ENCODE measurements around the gene PPP6R2. TPM values are rescaled to one million over a fixed set of nuclear protein-coding genes. Genes with fewer than 3 reads are reported as not detected.

PPP6R2 gene
- total RNA-seq, 1 experiment from 2014 or later, result 49.2 TPM

GRCh38 chr22:50434849-50435248 lies 91.7 kb downstream of the PPP6R2 start:
- intact Hi-C loops (cut with micrococcal nuclease; ENCODE audit: unreplicated experiment), result no loop called here
- Histone ChIP-seq H3K9me3 (ENCODE audit: insufficient read depth, low read depth) (no peaks in the 10 kb centered on the region), H3K4me1 (replicated peaks; ENCODE audit: insufficient read depth) (no peaks in the 10 kb centered on the region), H3K9me2 (ENCODE audit: insufficient read depth) (no peaks in the 10 kb centered on the region), H3K4me2 (no peak overlapping the region), H3K27ac (no peak overlapping the region), H2AFZ (no peak overlapping the region), H3K36me3 (ENCODE audit: low read depth) (peaks cover 34% of the 10 kb centered on the region), H4K20me1 (ENCODE audit: insufficient read depth) (peaks cover 13% of the 10 kb centered on the region), H3F3A (ENCODE audit: insufficient read depth, low read depth) (peaks cover 3% of the 10 kb centered on the region; the same call in 1 of the 2 replicates), H3K79me2 (ENCODE audit: low read depth) (no peaks in the 10 kb centered on the region), H3K4me3 (no peak overlapping the region), H3K27me3 (ENCODE audit: insufficient read depth, low read depth) (no peaks in the 10 kb centered on the region)
- BruUV-seq (replicated peaks), result no TSS peak
- no peak for DNase-seq
- CTCF ChIA-PET, result no interaction called here
- POLR2A ChIA-PET (ENCODE audit: unreplicated experiment), result no interaction called here
- TF ChIP-seq EZH2 (IDR thresholded peaks at IDR 0.05; ENCODE audit: low read depth) (no peak), CTCF (conservative IDR thresholded peaks at IDR 0.05) (no peak)

GRCh38 chr22:50435291-50436014 lies 92.3 kb downstream of the PPP6R2 start:
- H2AFZ ChIP-seq, result no peak overlapping the region
- peaks cover 3% of the 10 kb centered on the region; the same call in 1 of the 2 replicates for H3F3A ChIP-seq (ENCODE audit: insufficient read depth, low read depth)
- H3K27ac ChIP-seq, result no peak overlapping the region
- intact Hi-C loops (cut with micrococcal nuclease; ENCODE audit: unreplicated experiment), result no loop called here
- H3K9me3 ChIP-seq (ENCODE audit: insufficient read depth, low read depth), result no peaks in the 10 kb centered on the region
- no TSS peak for BruUV-seq (replicated peaks)
- ChIA-PET POLR2A (ENCODE audit: unreplicated experiment) (no interaction called here), CTCF (no interaction called here)
- no peak for DNase-seq
- H3K9me2 ChIP-seq (ENCODE audit: insufficient read depth), result no peaks in the 10 kb centered on the region
- peaks cover 14% of the 10 kb centered on the region for H4K20me1 ChIP-seq (ENCODE audit: insufficient read depth)
- no peaks in the 10 kb centered on the region for H3K79me2 ChIP-seq (ENCODE audit: low read depth)
- TF ChIP-seq EZH2 (IDR thresholded peaks at IDR 0.05; ENCODE audit: low read depth) (no peak), CTCF (conservative IDR thresholded peaks at IDR 0.05) (no peak)
- no peaks in the 10 kb centered on the region for H3K27me3 ChIP-seq (ENCODE audit: insufficient read depth, low read depth)
- H3K36me3 ChIP-seq (ENCODE audit: low read depth), result peaks cover 31% of the 10 kb centered on the region; the same call in 1 of the 2 replicates
- H3K4me3 ChIP-seq, result no peak overlapping the region
- H3K4me2 ChIP-seq, result no peak overlapping the region
- no peaks in the 10 kb centered on the region for H3K4me1 ChIP-seq (replicated peaks; ENCODE audit: insufficient read depth)

GRCh38 chr22:50436015-50436830 lies 93.1 kb downstream of the PPP6R2 start:
- no peaks in the 10 kb centered on the region for H3K79me2 ChIP-seq (ENCODE audit: low read depth)
- H3K36me3 ChIP-seq (ENCODE audit: low read depth), result peaks cover 25% of the 10 kb centered on the region; the same call in 1 of the 2 replicates
- peaks cover 3% of the 10 kb centered on the region; the same call in 1 of the 2 replicates for H3F3A ChIP-seq (ENCODE audit: insufficient read depth, low read depth)
- H3K4me1 ChIP-seq (replicated peaks; ENCODE audit: insufficient read depth), result no peaks in the 10 kb centered on the region
- no peaks in the 10 kb centered on the region for H3K9me3 ChIP-seq (ENCODE audit: insufficient read depth, low read depth)
- H2AFZ ChIP-seq, result no peak overlapping the region
- peaks cover 9% of the 10 kb centered on the region for H4K20me1 ChIP-seq (ENCODE audit: insufficient read depth)
- TF ChIP-seq EZH2 (IDR thresholded peaks at IDR 0.05; ENCODE audit: low read depth) (no peak), CTCF (conservative IDR thresholded peaks at IDR 0.05) (no peak)
- DNase-seq, result no peak
- ChIA-PET POLR2A (ENCODE audit: unreplicated experiment) (no interaction called here), CTCF (no interaction called here)
- H3K4me2 ChIP-seq, result no peak overlapping the region
- H3K4me3 ChIP-seq, result no peak overlapping the region
- no peaks in the 10 kb centered on the region for H3K27me3 ChIP-seq (ENCODE audit: insufficient read depth, low read depth)
- no TSS peak for BruUV-seq (replicated peaks)
- H3K9me2 ChIP-seq (ENCODE audit: insufficient read depth), result no peaks in the 10 kb centered on the region
- intact Hi-C loops (cut with micrococcal nuclease; ENCODE audit: unreplicated experiment), result no loop called here
- no peak overlapping the region for H3K27ac ChIP-seq
